Ishikawa (cell line): ENCODE results near the gene WDR83.

ENCODE experiments used
- CEBPB ChIP-seq: IDR thresholded peaks from 2 replicates; pipeline ENCODE4 v1.6.1; 2012
- EGR1 ChIP-seq: IDR thresholded peaks from 2 replicates; pipeline ENCODE4 v1.6.1; 2012
- EP300 ChIP-seq: IDR thresholded peaks from 2 replicates; pipeline ENCODE4 v1.6.1; 2012; ENCODE audit warnings: borderline replicate concordance
- FOXM1 ChIP-seq: IDR thresholded peaks from 2 replicates; pipeline ENCODE4 v1.6.1; 2012; ENCODE audit warnings: low read depth, borderline replicate concordance
- NFIC ChIP-seq: IDR thresholded peaks from 2 replicates; pipeline ENCODE4 v1.6.1; 2012
- RAD21 ChIP-seq: IDR thresholded peaks from 2 replicates; pipeline ENCODE4 v1.6.1; 2012; ENCODE audit warnings: low read depth
- REST ChIP-seq: IDR thresholded peaks from 2 replicates; pipeline ENCODE4 v1.6.1; 2012; ENCODE audit warnings: low read depth, mild to moderate bottlenecking
- YY1 ChIP-seq: IDR thresholded peaks from 2 replicates; pipeline ENCODE4 v1.6.1; 2012; ENCODE audit warnings: low read depth
- TF ChIP-seq, protein P1 (sequence below): IDR thresholded peaks from 2 replicates; pipeline ENCODE4 v1.6.1; 2012

DNA sequence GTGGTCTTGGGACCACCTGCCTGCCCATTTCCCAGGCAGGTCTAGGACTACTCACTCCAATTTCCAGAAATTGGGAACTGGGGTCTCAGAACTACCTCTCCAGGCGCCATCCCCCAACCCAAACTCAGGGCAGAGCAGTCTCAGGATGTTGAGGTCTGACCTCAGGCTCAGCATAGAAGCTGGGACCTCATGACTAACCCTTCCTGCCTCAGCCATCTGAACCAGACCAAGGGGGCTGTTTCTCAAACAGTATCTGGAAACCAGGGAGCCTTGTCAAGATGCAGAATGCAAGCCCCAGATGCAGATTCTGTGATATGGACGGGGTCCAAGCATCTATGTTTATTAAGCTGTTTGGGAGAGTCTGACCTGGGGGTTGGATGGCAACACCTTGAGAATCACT, 28.5 kb downstream of the WDR83 start:
- TF ChIP-seq EGR1: no peak
- TF ChIP-seq RAD21: no peak
- TF ChIP-seq YY1: no peak
- TF ChIP-seq EP300: no peak
- no peak for TF ChIP-seq NFIC
- no peak for TF ChIP-seq FOXM1
- TF ChIP-seq, protein P1, sequence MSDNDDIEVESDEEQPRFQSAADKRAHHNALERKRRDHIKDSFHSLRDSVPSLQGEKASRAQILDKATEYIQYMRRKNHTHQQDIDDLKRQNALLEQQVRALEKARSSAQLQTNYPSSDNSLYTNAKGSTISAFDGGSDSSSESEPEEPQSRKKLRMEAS: no peak
- no peak for TF ChIP-seq REST
- no peak for TF ChIP-seq CEBPB
